Muscle of arm (tissue), 12 donors: Measurements from ENCODE around the gene FMN1. TPM values are rescaled to one million over a fixed set of nuclear protein-coding genes. Genes with fewer than 3 reads are reported as not detected.

Experiments used
- DNase-seq: peaks from one replicate; pipeline ENCODE4 v3.0.0-alpha.2; 2013
- polyA plus RNA-seq, 12 donors: library from polyadenylated mRNA; unstranded; fragments of 120-200 nt; gene quantifications; one replicate each; pipeline ENCODE4 v1.2.1, GENCODE V29; 2013; ENCODE audit not compliant: insufficient read length in 12 of 12

FMN1 gene
- polyA plus RNA-seq, 12 donors: 1.2 to 4.2 (median 2.2) TPM; not detected in 1

DNA sequence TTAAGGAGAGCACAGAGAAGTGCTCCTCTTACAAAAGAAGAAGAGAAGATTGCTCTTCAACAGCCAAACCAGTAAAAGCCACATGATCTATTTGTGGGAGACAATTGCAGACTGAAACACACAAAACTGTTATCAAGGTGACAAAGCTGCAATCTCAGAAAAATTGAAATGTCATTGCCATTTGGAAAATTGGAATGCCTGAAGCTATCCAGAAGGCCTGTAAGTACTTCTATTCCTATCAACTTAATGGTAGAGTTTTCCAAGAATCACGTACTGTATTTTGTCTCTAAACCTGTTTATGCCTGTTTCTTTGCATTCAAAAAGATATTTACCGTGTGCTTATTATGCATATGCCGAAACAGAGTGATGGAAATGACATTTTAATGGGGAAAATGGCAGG, 272.0 kb downstream of the FMN1 start:
- DNase-seq: no peak

DNA sequence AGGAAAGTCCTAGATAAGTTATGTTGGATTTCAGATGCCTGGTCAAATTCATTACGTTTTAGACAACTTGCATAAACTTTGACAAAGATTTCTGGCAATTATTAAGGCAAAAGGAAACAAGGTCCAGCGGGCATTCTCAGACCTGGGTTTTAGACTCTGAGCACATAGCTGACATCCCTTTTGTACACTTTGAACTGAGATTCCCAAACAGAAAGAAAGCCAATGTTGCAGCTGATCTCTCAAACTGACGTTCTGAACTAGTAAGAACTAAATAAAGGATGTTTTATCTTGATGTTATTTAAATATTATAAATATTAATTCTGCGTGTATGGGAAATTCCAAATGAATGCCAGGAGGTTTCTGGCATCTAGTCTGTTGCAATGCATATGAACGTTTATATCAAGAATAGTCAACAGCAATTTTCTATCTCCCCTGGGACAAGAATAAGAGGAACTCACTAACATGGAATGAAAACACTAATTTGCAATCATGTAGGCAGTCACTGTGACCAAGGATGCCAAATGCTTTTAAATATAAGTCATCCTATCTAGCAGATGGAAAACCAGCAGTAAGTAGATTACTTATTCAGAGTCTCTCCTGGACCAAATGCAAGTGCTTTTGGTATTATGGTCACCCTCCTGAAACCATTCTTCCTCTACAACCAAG, 274.6 kb downstream of the FMN1 start:
- DNase-seq: no peak

DNA sequence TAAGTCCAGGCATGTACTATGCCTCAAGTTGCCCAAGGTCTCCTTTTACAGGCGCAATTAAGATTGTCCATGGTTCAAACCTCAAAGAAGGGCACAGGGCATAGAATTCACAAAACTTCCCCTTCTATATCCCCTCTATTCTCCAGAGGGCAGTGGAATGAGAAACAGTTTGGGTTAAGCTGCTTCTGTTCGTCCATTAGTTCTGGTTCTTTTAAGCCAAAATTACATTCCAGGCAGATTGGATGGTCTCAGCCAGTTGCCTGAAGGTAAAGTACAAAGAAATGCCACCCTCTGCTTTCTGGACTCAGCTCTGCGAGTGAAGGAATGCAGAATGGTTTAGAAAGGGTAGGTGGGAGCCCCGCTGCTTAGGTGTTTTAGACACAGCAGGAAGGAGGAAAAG, 276.0 kb downstream of the FMN1 start:
- no peak for DNase-seq

DNA sequence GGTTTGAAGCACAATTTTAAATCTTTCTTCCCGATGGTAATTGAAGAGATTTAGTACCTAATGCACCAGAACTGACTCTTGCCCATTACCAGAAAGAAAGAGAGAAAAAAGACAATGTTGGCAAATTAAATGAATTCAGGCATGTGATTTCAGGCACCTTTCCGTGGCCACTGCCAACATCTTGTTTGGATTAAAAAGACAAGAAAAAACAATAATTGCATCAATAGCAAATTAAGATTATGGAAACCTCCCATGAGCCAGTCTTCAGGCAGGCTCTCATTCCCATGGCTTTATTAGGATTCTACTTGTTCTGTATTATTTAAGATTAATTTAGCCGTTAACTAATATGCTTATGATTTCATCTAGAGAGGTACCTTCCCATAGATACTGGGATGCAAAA, 283.7 kb downstream of the FMN1 start:
- no peak for DNase-seq

DNA sequence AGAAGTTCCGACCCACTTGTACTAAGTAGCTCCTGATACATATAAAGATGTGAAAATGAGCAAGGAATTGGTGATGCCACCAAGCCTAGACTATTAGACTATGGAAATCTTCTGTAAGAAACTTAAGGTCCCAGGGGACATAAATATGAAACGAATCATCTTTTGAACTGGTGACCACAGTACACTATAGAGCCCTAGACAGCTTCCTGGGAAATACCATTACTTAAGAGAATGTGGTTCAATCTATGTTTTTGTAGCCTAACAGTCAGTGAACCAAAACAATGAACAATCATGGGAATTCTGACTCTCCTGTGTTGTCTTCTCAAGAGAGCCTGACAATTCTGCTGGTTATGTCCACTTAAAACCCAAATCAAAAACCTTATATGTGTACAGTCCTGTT, 285.1 kb downstream of the FMN1 start:
- DNase-seq: no peak

DNA sequence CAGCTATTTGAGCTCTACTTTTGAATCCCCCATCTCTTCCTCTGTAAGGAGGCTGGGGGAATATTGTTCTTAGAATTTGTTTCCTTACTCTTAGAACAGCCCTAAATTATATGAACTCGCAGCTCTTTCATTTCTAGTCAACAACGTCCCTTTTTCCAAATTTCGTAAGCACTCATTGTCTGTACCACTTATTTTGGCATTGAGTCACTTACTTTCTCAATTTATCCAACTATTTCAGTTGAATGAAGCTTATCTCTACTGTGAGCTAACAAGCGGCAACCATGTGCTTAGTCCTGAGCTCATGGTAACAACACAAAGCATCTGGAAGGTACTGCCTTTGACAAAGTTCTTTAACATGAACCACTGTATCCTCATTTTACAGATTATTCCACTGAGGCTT, 285.6 kb downstream of the FMN1 start:
- DNase-seq: no peak

DNA sequence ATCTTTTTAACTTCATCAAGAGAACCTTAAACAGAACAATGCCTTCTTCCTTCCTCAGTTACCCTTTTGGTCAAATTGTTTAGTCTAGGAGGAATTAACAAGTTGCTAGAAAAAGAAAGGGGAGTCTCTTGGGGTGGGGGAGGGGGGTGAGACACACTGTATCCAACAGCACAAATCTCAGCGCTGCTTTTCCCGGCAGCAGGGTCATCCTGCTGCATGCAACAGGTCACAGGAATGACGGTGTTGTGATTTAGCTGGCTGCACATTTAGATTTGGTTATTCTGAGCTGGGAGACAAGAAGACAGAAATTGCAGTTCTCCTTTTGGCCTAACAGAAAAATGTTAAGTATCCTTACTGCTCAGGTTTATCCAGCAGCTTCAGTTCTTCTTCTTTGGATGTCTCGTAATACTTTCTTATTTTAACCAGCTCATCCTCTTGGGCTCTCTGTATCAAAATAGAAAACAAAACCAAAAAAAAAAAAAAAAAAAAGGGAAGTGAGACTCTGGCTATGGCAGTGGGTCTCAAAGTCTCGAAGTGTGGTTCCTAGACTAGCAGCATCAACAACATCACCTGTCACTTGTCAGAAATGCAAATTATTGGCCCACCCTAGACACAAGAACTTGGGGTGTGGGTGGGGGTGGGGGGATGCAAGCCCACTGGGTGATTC, 286.2 kb downstream of the FMN1 start:
- DNase-seq: no peak

DNA sequence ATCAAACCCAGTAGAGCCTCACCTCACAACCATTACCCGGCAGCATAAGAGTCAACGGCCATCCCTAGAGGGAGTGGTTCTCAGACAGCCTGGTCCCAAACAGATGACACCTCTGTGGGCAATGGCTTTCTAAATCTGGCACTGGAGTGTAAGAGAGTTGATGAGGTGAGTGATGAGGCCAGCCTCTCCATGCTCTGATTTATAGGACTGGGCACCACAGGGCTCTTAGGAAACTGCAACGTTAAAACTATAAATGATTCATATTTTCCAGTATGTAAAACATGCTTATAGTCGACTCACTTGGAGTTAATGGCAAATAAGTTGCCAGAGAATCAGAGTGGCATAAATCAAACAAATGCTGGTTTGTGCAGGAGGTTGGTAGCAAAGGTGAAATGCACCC, 289.0 kb downstream of the FMN1 start:
- DNase-seq: no peak

DNA sequence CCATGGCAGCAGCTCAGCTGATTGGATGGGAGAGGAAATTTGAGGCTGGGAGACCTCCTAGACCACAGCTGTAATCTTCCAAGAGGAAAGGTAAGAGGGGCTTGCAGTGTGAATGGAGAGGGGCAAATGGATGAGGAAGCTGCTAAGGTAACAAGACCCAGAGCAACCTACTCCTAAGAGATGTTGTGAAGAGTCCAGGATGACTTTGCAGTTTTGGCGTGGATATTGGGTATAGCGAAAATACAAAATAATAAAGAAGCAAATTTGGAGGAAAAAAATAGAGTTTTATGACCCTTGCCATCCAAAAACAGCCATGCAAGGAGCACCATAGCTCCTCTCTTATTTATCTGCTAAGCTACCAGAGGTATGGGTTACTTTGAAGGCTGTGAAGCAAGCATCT, 290.1 kb downstream of the FMN1 start:
- DNase-seq: no peak

DNA sequence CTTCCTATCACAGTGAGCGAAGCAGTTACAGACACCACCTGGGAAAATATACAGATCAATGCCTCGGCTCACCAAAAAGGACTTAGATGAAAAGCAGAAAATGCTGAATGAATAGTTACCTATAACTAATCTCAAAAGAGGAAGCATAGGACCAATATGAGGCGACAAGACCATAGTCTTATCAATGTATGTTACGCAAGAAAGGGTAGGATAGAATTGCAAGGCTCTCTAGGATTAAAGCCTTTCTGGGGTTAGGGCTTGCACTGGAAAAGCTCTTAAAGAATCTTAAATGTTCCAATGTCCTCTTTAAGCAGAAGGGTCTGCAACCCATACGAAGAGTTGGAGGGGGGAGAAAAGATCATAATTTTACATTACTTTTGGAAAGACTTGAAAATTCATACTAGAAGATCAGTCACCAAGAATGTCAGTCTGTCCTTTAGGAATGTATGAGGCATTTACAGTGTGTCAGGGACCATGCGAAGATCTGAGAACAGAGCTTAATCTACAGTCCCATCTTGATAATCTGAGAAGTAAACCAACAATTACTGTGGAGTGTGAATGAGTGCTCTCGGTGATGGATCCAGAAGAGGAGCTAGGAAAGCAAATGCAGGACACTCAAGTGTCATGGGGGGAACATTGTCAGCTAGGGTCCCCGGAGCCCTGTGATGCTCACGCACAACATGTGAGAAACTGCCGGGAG, 290.8 kb downstream of the FMN1 start:
- DNase-seq: no peak

DNA sequence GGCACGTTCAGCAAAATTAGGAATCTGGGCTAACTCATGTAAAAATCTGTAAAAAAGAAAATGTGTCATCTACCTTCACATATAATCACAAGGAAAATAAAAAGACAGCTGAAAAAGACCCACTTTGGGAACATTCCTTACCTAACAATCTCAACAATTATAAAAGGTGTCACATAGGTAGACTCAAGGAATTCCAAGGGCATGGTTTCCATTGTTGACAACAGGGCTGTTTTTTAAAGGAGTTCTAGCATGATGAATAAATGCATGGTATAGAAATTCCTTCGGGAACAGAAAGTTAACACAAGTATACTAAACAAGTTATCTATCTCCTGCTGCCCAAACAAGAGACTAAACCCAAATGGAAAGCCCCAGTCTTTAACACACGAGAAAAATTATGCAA, 292.5 kb downstream of the FMN1 start:
- no peak for DNase-seq

DNA sequence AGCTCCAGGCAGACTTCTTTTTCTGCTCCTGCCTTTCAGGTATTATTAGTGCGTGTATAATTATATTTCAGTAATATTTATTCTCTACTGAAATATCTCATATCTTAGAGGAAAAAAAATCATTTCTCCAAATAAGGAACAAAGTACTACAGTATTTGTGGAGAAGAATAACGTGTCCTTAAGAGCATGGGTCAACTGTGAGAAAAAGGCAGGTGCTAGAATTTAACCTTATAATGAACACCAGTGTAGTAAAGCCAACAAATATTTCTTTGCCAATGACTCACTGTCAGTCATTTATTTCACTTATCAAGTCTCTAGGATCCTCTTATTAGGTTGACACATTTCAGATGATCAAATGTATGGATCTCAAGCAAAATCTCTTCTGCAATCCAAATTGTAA, 293.3 kb downstream of the FMN1 start:
- DNase-seq: no peak

DNA sequence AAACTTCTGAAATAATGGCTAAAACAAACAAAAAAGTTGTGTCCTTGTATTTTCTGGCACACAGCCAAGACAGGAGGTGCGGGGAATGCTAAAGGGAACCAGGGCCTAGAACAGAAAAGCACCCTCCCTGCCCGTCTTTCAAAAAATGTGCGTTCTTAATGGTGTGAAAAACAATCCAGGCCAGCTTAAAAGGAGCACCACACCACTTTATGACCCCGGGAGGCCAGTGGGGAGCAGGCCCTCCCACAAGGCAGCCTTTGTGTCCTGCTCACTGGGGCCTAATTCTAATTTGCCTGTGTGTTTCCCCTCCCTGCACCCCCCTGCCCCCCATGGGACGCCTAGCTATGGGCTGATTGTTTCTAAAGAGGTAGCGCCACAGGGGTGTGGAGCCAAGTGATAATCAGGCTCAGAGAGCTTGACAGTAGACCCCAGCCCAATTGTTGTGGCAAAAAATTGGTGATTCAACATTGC, 295.4 kb downstream of the FMN1 start:
- DNase-seq: no peak

DNA sequence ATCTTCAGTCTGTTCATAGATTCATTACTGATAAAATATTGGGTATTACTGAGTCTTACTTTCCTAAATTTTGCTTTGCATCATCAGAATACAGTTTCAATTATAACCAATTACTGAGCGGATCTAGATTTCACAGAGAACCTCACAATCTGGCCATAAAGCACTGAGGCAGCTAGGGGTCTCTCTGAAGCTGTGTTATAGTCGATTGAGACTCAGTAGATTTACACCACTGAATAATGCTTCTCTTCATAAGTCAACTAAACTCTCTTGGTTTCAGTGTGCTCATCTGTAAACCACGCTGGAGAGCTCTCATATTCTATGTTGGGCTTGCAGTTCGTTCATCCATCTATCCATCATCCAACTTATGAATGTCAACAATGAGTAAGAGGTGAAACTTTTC, 296.1 kb downstream of the FMN1 start:
- no peak for DNase-seq

DNA sequence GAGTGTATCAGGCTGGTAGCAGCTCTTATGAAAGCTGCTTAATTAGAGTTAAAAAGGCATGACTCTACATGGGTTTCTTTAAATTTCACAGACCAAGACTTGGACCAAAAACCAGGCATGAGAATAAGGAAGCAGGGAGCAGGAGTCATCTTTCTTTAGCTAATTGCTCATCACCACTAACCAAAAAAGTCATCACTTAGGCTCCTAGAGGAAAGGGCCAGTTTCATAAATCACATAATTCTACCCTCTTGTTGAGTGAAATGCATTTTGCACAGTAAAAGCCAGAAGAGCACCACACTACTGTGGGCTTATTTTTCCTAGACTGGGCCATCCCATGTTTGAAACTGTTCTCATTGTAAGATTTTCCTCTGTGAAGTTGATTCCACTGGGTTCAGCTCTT, 301.1 kb downstream of the FMN1 start:
- no peak for DNase-seq

DNA sequence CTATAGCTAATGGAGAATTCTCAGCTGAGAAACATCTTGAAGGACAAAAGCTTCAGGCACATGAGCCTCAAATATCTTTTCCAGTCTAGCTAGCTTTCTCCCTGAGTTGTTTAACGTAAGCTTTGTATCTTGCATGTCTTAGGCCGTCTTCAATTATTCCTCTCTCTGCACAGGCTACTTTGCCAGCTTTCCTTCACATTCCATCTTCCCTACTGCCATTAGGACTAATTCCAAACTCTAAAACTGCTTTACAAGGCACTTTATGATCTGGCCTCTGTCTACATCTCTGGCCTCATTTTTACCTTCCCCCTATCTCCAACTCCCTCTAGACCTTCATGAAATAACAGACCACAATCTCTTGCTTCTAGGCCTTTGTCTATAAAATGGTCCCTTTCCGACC, 305.3 kb downstream of the FMN1 start:
- DNase-seq: no peak

DNA sequence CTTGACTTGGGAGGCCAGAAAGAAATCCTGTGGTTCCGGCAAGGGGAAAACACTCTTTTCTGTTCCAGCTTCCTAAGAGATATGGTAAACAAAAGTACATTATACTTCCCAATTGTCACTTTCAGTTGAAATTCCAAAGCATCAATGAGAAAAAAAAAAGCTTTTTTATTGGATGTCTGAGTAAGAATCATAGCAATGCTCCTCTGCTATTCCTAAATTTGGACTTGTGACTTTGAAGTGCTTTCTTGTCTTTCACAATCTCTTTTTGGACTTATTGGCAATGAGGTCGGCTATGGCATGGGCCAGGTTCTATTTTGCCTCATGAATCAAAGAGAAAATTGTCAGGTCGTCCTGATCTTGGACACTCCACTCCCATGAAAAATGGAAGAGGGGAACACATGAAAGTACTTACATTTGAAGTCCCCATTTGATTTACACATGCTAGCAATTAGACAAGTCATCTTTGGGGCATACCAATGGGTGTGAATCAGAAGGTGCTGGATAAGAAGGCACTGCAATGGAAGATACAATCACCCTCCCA, 306.2 kb downstream of the FMN1 start:
- DNase-seq: no peak

DNA sequence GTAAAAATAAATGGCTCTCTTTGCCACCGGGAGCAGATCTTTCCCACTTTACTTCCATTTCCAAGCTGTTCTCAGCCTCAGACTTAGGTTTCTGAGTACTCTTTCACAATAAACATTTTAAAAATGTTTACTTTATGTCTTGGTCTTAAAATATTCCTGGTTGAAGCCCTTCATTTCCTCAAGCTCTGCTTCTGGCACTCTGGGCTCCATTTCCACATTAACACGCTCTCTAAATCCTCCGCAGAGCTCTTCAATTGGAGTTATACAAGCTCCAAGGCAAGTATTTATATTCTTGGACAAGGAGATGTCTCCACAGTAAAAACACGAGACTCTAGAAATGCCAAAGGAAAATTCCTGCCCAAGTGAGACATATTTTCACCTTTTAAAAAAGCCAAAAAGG, 307.4 kb downstream of the FMN1 start:
- DNase-seq: no peak

DNA sequence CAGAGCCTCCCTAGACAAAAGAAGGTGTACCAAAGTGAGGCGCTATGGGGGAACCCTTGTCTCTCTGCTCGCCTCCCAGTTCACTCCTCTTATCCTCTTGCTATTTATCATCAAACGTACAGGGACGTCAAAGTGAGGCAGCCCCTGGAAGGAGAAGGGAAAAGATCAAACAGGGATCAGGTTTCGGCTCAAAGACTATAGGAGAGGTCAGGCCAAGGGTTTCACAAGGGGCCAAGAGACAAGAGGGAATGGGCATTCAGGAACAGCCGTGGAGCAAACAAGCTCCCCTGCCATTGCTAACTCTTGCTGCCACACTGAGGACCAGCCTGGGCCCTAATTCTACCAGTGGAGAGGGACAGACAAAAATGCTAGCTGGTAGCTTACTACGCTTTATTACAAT, 308.1 kb downstream of the FMN1 start:
- DNase-seq: no peak

DNA sequence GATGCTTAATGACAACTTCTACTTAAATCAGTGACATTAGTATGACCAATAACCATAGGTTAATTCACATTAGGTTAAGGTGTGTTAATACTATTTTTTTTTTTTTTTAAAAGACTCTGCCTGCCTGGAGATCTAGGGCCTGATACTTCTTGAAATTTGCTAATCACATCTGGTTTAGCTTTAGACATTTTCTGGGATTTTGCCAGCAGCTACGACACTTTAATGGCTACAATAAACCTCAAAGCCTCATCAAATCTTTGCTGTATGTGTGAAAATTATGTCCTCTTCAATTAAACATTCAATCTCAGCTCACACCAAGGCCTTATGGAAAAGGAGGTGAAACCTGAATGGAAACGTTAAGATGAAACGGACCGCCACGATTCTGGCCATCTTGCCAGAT, 308.8 kb downstream of the FMN1 start:
- no peak for DNase-seq

DNA sequence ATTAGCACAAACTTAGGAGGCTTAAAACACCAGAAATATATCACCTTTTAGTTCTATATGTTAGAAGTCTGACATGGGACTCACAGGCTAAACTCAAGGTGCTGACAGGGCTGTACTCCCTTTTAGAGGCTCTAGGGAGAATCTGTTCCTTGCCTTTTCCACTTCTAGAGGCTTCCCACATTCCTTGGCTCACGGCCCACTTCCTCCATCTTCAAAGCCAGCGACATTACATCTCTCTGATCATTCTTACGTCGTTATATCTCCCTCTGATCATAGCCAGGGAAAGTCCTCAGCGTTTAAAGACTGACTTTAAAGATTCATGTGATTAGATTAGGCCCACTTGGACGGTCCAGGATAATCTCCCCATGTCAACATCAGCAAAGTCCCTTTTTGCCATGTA, 310.4 kb downstream of the FMN1 start:
- DNase-seq: no peak

DNA sequence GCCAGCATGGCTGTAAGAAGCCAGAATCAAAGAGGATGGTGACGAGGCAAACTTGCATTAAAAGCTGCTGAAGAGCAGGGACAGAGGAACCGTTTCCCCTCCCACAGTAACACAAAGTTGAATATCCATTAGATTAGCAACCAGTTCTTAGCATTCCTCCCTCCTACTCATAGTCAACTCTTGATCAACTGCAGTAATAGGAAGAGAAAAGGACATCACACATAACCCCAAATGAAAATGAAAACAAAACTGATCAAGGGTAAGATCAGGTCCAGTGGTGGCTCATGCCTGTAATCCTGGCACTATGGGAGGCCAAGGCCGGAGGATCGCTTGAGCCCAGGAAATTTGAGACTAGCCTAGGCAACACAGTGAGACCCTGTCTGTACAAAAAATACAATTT, 311.6 kb downstream of the FMN1 start:
- no peak for DNase-seq

DNA sequence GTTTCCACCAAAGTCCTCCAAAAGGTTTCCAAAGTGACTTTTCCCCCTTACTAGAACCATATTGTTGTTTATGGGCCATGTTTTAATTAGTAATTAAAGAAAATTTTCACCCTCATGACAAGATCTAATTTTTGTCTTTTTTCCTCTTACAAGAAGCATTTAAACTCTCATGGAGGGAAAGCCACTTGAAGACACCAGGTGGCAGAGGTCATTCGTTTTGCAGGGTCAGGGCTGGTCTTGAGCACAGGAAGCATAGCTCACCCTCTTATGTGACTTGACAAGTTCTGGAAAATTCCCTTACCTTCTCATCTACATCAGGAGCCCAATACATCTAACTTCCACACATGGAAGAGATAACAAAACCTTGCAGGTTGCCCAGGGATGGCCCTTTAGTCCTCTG, 313.0 kb downstream of the FMN1 start:
- DNase-seq: no peak
